Measurements from ENCODE around the gene RIPOR3.

Gene RIPOR3

DNA sequence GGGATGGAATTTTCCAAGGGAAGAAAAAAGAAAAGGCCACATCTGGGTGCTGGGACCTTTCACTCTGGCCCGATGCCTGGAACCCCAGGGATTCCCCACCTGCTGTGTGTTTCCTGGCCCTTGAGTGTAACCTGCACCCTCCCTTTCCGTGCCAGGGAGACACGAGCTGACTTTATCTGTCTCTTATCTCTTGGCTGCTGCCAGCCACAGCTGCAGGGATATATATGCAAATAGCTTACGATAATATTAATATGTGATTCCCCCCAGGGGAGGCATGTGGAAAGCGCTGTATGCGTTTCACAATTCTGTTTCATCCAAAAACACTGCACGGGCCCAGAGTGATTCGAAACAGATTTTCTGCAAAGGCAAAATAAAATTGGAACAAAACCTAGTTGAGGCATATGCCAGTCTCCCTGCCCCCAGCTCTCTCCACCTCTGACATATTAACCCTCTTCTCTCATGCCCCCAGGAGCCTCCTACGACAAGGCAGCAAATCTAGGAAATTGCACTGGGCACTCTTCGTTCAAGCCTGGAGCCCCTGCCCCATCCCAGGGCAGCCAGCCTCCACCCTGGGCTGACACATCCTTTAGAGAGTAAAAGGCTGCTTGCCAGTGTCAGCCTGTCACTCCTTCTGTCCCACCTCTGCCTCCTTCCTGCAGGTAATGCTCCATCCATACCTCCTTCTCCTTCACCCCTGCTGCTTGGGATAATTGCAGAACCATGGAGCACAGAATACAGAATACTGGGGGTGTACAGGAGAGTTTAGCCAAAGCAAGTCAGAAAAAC, 1.3 kb downstream of the RIPOR3 start:
- Histone ChIP-seq H3K9me2 (replicated peaks; ENCODE audit: insufficient read depth, low read length) (no peaks in the 10 kb centered on the region), H3K4me2 (ENCODE audit: low read depth, low read length, poor library complexity, severe bottlenecking) (no peak overlapping the region), H3K36me3 (ENCODE audit: low read length) (no peaks in the 10 kb centered on the region), H3F3A (ENCODE audit: insufficient read depth) (no peaks in the 10 kb centered on the region), H3K79me2 (ENCODE audit: insufficient read depth, low read length) (no peaks in the 10 kb centered on the region), H3K27me3 (ENCODE audit: low read length) (no peaks in the 10 kb centered on the region), H4K20me1 (ENCODE audit: low read depth, low read length) (no peaks in the 10 kb centered on the region), H3K4me3 (ENCODE audit: insufficient read depth, low read length, poor library complexity, severe bottlenecking) (no peak overlapping the region), H2AFZ (ENCODE audit: low read depth, low read length, severe bottlenecking) (no peak overlapping the region), H3K9me3 (ENCODE audit: insufficient read depth, low read length) (no peaks in the 10 kb centered on the region), H3K27ac (ENCODE audit: low read depth, low read length) (no peak overlapping the region), H3K9ac (ENCODE audit: low read length) (no peak overlapping the region)
- no peak for TF ChIP-seq CTCF (IDR thresholded peaks at IDR 0.05; ENCODE audit: insufficient read depth, low read length, poor library complexity, severe bottlenecking)
- no peak for TF ChIP-seq EZH2phosphoT487 (conservative IDR thresholded peaks at IDR 0.05; ENCODE audit: low read length)

GRCh38 chr20:50688256-50688975, 2.9 kb downstream of the RIPOR3 start:
- H3K9me3 ChIP-seq (ENCODE audit: insufficient read depth, low read length), result no peaks in the 10 kb centered on the region
- no peaks in the 10 kb centered on the region for H4K20me1 ChIP-seq (ENCODE audit: low read depth, low read length)
- no peak overlapping the region for H3K4me3 ChIP-seq (ENCODE audit: insufficient read depth, low read length, poor library complexity, severe bottlenecking)
- no peaks in the 10 kb centered on the region for H3K36me3 ChIP-seq (ENCODE audit: low read length)
- H3K79me2 ChIP-seq (ENCODE audit: insufficient read depth, low read length), result no peaks in the 10 kb centered on the region
- H3K9me2 ChIP-seq (replicated peaks; ENCODE audit: insufficient read depth, low read length), result no peaks in the 10 kb centered on the region
- H2AFZ ChIP-seq (ENCODE audit: low read depth, low read length, severe bottlenecking), result no peak overlapping the region
- H3K9ac ChIP-seq (ENCODE audit: low read length), result no peak overlapping the region
- H3F3A ChIP-seq (ENCODE audit: insufficient read depth), result no peaks in the 10 kb centered on the region
- H3K27ac ChIP-seq (ENCODE audit: low read depth, low read length), result no peak overlapping the region
- H3K27me3 ChIP-seq (ENCODE audit: low read length), result no peaks in the 10 kb centered on the region
- TF ChIP-seq CTCF (IDR thresholded peaks at IDR 0.05; ENCODE audit: insufficient read depth, low read length, poor library complexity, severe bottlenecking), result no peak
- TF ChIP-seq EZH2phosphoT487 (conservative IDR thresholded peaks at IDR 0.05; ENCODE audit: low read length), result no peak
- H3K4me2 ChIP-seq (ENCODE audit: low read depth, low read length, poor library complexity, severe bottlenecking), result no peak overlapping the region

- H3K9me3 ChIP-seq (ENCODE audit: insufficient read depth, low read length), result no peaks in the 10 kb centered on the region
- no peak overlapping the region for H3K9ac ChIP-seq (ENCODE audit: low read length)
- no peaks in the 10 kb centered on the region for H3K36me3 ChIP-seq (ENCODE audit: low read length)
- no peak overlapping the region for H2AFZ ChIP-seq (ENCODE audit: low read depth, low read length, severe bottlenecking)
- H3K4me2 ChIP-seq (ENCODE audit: low read depth, low read length, poor library complexity, severe bottlenecking), result no peak overlapping the region
- H3K4me3 ChIP-seq (ENCODE audit: insufficient read depth, low read length, poor library complexity, severe bottlenecking), result no peak overlapping the region
- TF ChIP-seq EZH2phosphoT487 (conservative IDR thresholded peaks at IDR 0.05; ENCODE audit: low read length), result no peak
- TF ChIP-seq CTCF (IDR thresholded peaks at IDR 0.05; ENCODE audit: insufficient read depth, low read length, poor library complexity, severe bottlenecking), result no peak
- no peaks in the 10 kb centered on the region for H3K9me2 ChIP-seq (replicated peaks; ENCODE audit: insufficient read depth, low read length)
- H4K20me1 ChIP-seq (ENCODE audit: low read depth, low read length), result no peaks in the 10 kb centered on the region
- no peak overlapping the region for H3K27ac ChIP-seq (ENCODE audit: low read depth, low read length)
- no peaks in the 10 kb centered on the region for H3K79me2 ChIP-seq (ENCODE audit: insufficient read depth, low read length)
- H3F3A ChIP-seq (ENCODE audit: insufficient read depth), result no peaks in the 10 kb centered on the region
- H3K27me3 ChIP-seq (ENCODE audit: low read length), result no peaks in the 10 kb centered on the region
Observed at GRCh38 chr20:50686821-50687220, 4.5 kb downstream of the RIPOR3 start.
